Astrocyte (in vitro differentiated cells and primary cell): ENCODE results near the gene SDK1. TPM values are rescaled to one million over a fixed set of nuclear protein-coding genes. Genes with fewer than 3 reads are reported as not detected.
"Not testable (repeated sequence)": the region's sequence is repeated elsewhere in the genome, so short reads cannot be mapped to it uniquely, and the experiment has no call there.

ENCODE experiments used
- DNase-seq: peaks from one replicate; pipeline ENCODE4 v3.0.0-alpha.2; 2010; ENCODE audit warnings: low read depth
- FAIRE-seq: peaks from 2 replicates; lab custom pipeline; 2011; peaks lifted over from hg19 to GRCh38; lab: Jason Lieb, UNC
- H2AFZ ChIP-seq: 2 replicates; pipeline ENCODE4 v1.6.0; 2012; ENCODE audit warnings: low read depth, low read length, inconsistent platforms
- H3K27ac ChIP-seq: 2 replicates; pipeline ENCODE4 v1.5.1; 2011; ENCODE audit warnings: low read depth, low read length, inconsistent platforms
- H3K27me3 ChIP-seq: 2 replicates; pipeline ENCODE4 v1.6.0; 2011; ENCODE audit warnings: low read length, inconsistent platforms; ENCODE audit not compliant: insufficient read depth
- H3K36me3 ChIP-seq: 2 replicates; pipeline ENCODE4 v1.5.1; 2011; ENCODE audit warnings: low read length, inconsistent platforms; ENCODE audit not compliant: insufficient read depth
- H3K4me1 ChIP-seq: 2 replicates; pipeline ENCODE4 v1.5.1; 2011; ENCODE audit warnings: low read length, inconsistent platforms; ENCODE audit not compliant: insufficient read depth
- H3K4me2 ChIP-seq: 2 replicates; pipeline ENCODE4 v1.6.0; 2012; ENCODE audit warnings: low read length, inconsistent platforms
- H3K4me3 ChIP-seq: 2 replicates; pipeline ENCODE4 v1.5.1; 2011; ENCODE audit warnings: low read depth, mild to moderate bottlenecking, low read length, inconsistent platforms; ENCODE audit not compliant: insufficient read depth
- H3K79me2 ChIP-seq: 2 replicates; pipeline ENCODE4 v1.6.0; 2012; ENCODE audit warnings: mild to moderate bottlenecking, low read length, inconsistent platforms; ENCODE audit not compliant: insufficient read depth
- H3K9ac ChIP-seq: 2 replicates; pipeline ENCODE4 v1.6.0; 2012; ENCODE audit warnings: mild to moderate bottlenecking, low read length, inconsistent platforms
- H3K9me3 ChIP-seq: 2 replicates; pipeline ENCODE4 v1.5.1; 2012; ENCODE audit warnings: low read depth, mild to moderate bottlenecking, low read length, inconsistent platforms; ENCODE audit not compliant: insufficient read depth
- H4K20me1 ChIP-seq: 2 replicates; pipeline ENCODE4 v1.6.0; 2012; ENCODE audit warnings: low read length, inconsistent platforms; ENCODE audit not compliant: insufficient read depth
- H3K27ac Mint-ChIP-seq: one replicate; pipeline ENCODE4 v1.8.0; 2021; ENCODE audit warnings: mild to moderate bottlenecking, mixed read lengths; ENCODE audit not compliant: unreplicated experiment
- H3K27me3 Mint-ChIP-seq: one replicate; pipeline ENCODE4 v1.8.0; 2021; ENCODE audit warnings: low read depth, mixed read lengths; ENCODE audit not compliant: unreplicated experiment
- H3K36me3 Mint-ChIP-seq: one replicate; pipeline ENCODE4 v1.8.0; 2021; ENCODE audit warnings: low read depth, mixed read lengths; ENCODE audit not compliant: unreplicated experiment
- H3K4me1 Mint-ChIP-seq: one replicate; pipeline ENCODE4 v1.8.0; 2021; ENCODE audit warnings: low read depth, mixed read lengths; ENCODE audit not compliant: unreplicated experiment
- H3K4me3 Mint-ChIP-seq: one replicate; pipeline ENCODE4 v1.8.0; 2021; ENCODE audit warnings: mild to moderate bottlenecking, moderate library complexity, mixed read lengths; ENCODE audit not compliant: unreplicated experiment
- H3K9me3 Mint-ChIP-seq: one replicate; pipeline ENCODE4 v1.8.0; 2021; ENCODE audit warnings: mild to moderate bottlenecking, mixed read lengths; ENCODE audit not compliant: unreplicated experiment
- EZH2 ChIP-seq: IDR thresholded peaks from 2 replicates; pipeline ENCODE4 v1.6.1; 2012; ENCODE audit warnings: mild to moderate bottlenecking, low read length, inconsistent platforms; ENCODE audit not compliant: insufficient read depth
- total RNA-seq: library from RNA; stranded (reverse); gene quantifications from 2 replicates; pipeline ENCODE4 v1.2.1, GENCODE V29; 2021
- TF ChIP-seq, protein P1 (sequence below): IDR thresholded peaks from 2 replicates; pipeline ENCODE4 v1.5.1; 2011; ENCODE audit warnings: low read depth, mild to moderate bottlenecking, inconsistent platforms, low read length, moderate library complexity; ENCODE audit not compliant: insufficient read depth

The SDK1 gene
- total RNA-seq, 1 donor from 2014 or later = 4.2 TPM

DNA sequence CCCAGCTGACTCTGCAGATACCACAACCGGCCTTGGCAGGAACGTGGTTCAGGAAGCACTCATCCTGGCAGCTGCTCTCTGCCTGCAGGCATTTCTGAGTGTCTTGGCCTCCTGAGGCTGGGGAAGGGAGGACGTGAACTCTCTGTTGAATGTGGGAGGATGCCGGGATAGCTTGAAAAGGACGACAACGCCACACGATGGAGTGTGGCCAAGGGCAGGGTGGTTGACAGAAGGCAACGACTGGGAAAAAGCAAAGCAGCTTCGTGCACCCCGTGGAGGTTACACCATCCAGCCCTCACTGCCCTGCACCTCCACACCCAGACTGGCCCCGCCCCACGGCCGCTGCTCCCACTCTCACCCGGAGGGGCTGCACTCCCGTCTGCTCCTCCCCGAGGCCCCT lies 915.0 kb downstream of the SDK1 start:
- Histone ChIP-seq H3K36me3 (no peaks in the 10 kb centered on the region), H3K4me3 (no peak overlapping the region), H3K9me3 (no peaks in the 10 kb centered on the region), H3K4me1 (no peaks in the 10 kb centered on the region), H3K9ac (no peak overlapping the region), H4K20me1 (no peaks in the 10 kb centered on the region), H3K4me2 (no peak overlapping the region), H3K27ac (no peak overlapping the region), H3K27me3 (no peaks in the 10 kb centered on the region), H3K79me2 (no peaks in the 10 kb centered on the region), H2AFZ (no peak overlapping the region)
- H3K27ac Mint-ChIP-seq = no peak overlapping the region
- no peak for TF ChIP-seq EZH2
- TF ChIP-seq, protein P1, sequence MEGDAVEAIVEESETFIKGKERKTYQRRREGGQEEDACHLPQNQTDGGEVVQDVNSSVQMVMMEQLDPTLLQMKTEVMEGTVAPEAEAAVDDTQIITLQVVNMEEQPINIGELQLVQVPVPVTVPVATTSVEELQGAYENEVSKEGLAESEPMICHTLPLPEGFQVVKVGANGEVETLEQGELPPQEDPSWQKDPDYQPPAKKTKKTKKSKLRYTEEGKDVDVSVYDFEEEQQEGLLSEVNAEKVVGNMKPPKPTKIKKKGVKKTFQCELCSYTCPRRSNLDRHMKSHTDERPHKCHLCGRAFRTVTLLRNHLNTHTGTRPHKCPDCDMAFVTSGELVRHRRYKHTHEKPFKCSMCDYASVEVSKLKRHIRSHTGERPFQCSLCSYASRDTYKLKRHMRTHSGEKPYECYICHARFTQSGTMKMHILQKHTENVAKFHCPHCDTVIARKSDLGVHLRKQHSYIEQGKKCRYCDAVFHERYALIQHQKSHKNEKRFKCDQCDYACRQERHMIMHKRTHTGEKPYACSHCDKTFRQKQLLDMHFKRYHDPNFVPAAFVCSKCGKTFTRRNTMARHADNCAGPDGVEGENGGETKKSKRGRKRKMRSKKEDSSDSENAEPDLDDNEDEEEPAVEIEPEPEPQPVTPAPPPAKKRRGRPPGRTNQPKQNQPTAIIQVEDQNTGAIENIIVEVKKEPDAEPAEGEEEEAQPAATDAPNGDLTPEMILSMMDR = no peak
- H3K27me3 Mint-ChIP-seq = peaks cover 17% of the 10 kb centered on the region
- H3K9me3 Mint-ChIP-seq = no peaks in the 10 kb centered on the region
- FAIRE-seq (no peak), DNase-seq (no peak)
- H3K36me3 Mint-ChIP-seq = no peaks in the 10 kb centered on the region
- H3K4me3 Mint-ChIP-seq = no peak overlapping the region
- H3K4me1 Mint-ChIP-seq = no peaks in the 10 kb centered on the region

GRCh38 chr7:4217126-4217660 lies 916.1 kb downstream of the SDK1 start:
- not testable (repeated sequence) for H3K4me1 Mint-ChIP-seq, H3K4me2 ChIP-seq, H3K4me1 ChIP-seq, H4K20me1 ChIP-seq, H2AFZ ChIP-seq, H3K9me3 Mint-ChIP-seq, H3K79me2 ChIP-seq, H3K27ac Mint-ChIP-seq, H3K9me3 ChIP-seq, H3K36me3 ChIP-seq, FAIRE-seq, H3K36me3 Mint-ChIP-seq, H3K4me3 Mint-ChIP-seq, H3K27ac ChIP-seq, H3K27me3 ChIP-seq, H3K9ac ChIP-seq, H3K4me3 ChIP-seq, DNase-seq
- H3K27me3 Mint-ChIP-seq = peaks cover 13% of the 10 kb centered on the region

- Histone ChIP-seq H3K4me3 (no peak overlapping the region), H3K79me2 (no peaks in the 10 kb centered on the region), H4K20me1 (no peaks in the 10 kb centered on the region), H3K9me3 (no peaks in the 10 kb centered on the region), H2AFZ (no peak overlapping the region), H3K27ac (no peak overlapping the region), H3K36me3 (no peaks in the 10 kb centered on the region), H3K4me1 (no peaks in the 10 kb centered on the region), H3K27me3 (no peaks in the 10 kb centered on the region), H3K4me2 (no peak overlapping the region), H3K9ac (no peak overlapping the region)
- H3K36me3 Mint-ChIP-seq = no peaks in the 10 kb centered on the region
- no peaks in the 10 kb centered on the region for H3K9me3 Mint-ChIP-seq
- peaks cover 7% of the 10 kb centered on the region for H3K27me3 Mint-ChIP-seq
- no peaks in the 10 kb centered on the region for H3K4me1 Mint-ChIP-seq
- no peak for FAIRE-seq
- TF ChIP-seq EZH2 = no peak
- TF ChIP-seq, protein P1 = no peak
- no peak overlapping the region for H3K4me3 Mint-ChIP-seq
- H3K27ac Mint-ChIP-seq = no peak overlapping the region
- no peak for DNase-seq
Measured at GRCh38 chr7:4218481-4218880, 917.4 kb downstream of the SDK1 start.
